SU-DHL-6 (cell line): ENCODE measurements around the gene MYL12A.

Experiments
- CTCF ChIP-seq: fragments of 200-600 bp; sonication (generic); IDR thresholded peaks from one replicate; pipeline ENCODE4 v1.5.1; 2017; ENCODE audit warnings: antibody characterized with exemption, mild to moderate bottlenecking, low read length, moderate library complexity; ENCODE audit not compliant: insufficient read depth, poor library complexity, severe bottlenecking
- EZH2phosphoT487 ChIP-seq: fragments of 200-600 bp; sonication (generic), shearing (Covaris generic); conservative IDR thresholded peaks from 2 replicates; pipeline ENCODE4 v1.6.1; 2018; ENCODE audit warnings: mild to moderate bottlenecking, antibody characterized with exemption, low read length, moderate library complexity, mixed read lengths

- TF ChIP-seq CTCF (no peak), EZH2phosphoT487 (no peak)
Measured at GRCh38 chr18:3251963-3252277, 4.3 kb downstream of the MYL12A start.
